GM21390 (cell line): ENCODE results near the gene FSTL5.

ENCODE experiments used
- ATAC-seq: cut with Tn5 transposase; IDR thresholded peaks from one replicate; pipeline ENCODE4 v1.9.1; 2021; ENCODE audit not compliant: unreplicated experiment

The FSTL5 gene

DNA sequence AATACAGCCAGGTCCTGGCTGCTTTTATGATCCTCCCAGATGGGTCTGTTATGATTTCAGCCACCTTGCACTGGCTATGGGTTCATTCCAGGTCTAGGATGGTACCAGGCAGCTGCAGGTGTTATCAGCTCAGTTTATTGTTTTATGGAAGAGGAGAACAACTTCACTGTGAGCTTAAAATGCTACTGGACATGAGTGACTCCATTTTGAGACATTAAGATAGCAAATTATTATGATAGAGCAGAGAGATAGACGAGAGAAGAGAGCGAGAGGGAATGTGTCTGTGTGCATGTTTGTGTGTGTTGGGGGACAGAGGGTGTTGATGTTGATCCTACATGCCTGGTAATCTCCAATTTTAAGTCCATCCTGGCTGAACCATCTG, 820.2 kb downstream of the FSTL5 start:
- no peak for ATAC-seq

DNA sequence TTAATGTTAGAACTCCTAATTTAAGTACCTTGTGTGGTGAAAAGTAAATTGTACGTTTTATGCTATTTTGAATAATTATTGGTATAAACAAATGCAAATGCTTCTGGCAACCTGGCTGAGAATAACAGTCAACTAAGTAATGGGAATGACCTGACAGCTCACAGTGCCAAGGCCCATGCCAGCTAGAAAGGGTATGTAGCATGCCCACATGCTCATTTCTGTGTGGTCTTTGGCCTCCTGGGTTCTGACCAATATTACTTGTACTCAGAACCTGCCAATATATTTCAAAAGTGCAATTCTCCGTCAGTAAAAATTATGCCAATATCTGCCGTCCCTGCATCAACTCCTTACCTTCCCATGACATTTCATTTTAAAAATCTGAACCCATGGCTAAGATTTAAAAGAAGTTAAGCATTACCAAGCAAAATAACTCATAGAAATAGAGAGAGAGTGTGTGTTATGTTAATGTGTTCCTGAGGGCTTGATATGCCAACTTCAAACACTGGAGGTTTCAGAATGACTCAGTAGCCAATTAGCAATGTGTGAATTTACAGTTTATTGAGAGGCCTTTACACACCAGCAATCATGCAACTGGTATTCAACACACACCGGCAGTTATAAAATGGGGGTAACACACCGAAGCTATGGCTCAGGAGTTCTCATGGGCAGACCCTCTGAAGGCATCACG, 820.8 kb downstream of the FSTL5 start:
- no peak for ATAC-seq

DNA sequence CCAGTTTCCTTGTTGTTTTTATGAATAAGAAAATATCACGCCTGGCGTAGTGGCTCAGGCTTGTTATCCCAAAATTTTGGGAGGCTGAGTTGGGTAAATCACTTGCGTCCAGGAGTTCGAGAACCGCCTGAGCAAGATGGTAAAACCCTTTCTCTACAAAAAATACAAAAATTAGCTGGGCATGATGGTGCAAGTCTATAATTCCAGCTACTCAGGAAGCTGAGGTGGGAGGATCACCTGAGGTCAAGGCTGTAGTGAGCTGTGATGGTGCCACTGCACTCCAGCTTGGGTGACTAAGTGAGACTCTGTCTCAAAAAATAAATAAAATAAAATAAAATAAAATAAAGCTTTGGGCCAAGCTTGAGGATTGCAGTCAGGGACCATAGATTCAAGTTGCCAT, 827.2 kb downstream of the FSTL5 start:
- no peak for ATAC-seq

GRCh38 chr4:161336016-161336530, 827.7 kb downstream of the FSTL5 start:
- no peak for ATAC-seq
